RWPE2 (cell line): ENCODE data around the gene CHCHD10.

ENCODE experiments used
- ATAC-seq: fragments of 200-7000 bp; cut with Tn5 transposase; 3 replicates; pipeline ENCODE4 v1.9.1; 2021; ENCODE audit warnings: low read depth
- DNase-seq: peaks from one replicate; pipeline ENCODE4 v3.0.0-alpha.2; 2020; ENCODE audit warnings: low spot score
- H3K27ac ChIP-seq: fragments of 450-650 bp; 2 replicates; pipeline ENCODE4 v1.5.1; 2017; ENCODE audit warnings: mild to moderate bottlenecking; ENCODE audit not compliant: poor library complexity, severe bottlenecking
- H3K27me3 ChIP-seq: fragments of 250-450 bp; sonication (Bioruptor Pico); 2 replicates; pipeline ENCODE4 v1.5.1; 2021; ENCODE audit warnings: mild to moderate bottlenecking, moderate library complexity; ENCODE audit not compliant: insufficient read depth, poor library complexity, severe bottlenecking
- H3K36me3 ChIP-seq: fragments of 250-450 bp; sonication (Bioruptor Pico); 2 replicates; pipeline ENCODE4 v1.5.1; 2020; ENCODE audit warnings: low read depth, mild to moderate bottlenecking, moderate library complexity
- H3K4me1 ChIP-seq: fragments of 250-450 bp; sonication (Bioruptor Pico); 2 replicates; pipeline ENCODE4 v1.5.1; 2021; ENCODE audit warnings: mild to moderate bottlenecking, moderate library complexity; ENCODE audit not compliant: insufficient read depth, poor library complexity, severe bottlenecking
- H3K4me3 ChIP-seq: fragments of 250-450 bp; sonication (Bioruptor Pico); 2 replicates; pipeline ENCODE4 v1.5.1; 2021; ENCODE audit warnings: mild to moderate bottlenecking, moderate library complexity; ENCODE audit not compliant: severe bottlenecking
- H3K9me3 ChIP-seq: fragments of 250-450 bp; sonication (Bioruptor Pico); 2 replicates; pipeline ENCODE4 v1.5.1; 2021; ENCODE audit warnings: mild to moderate bottlenecking, moderate library complexity; ENCODE audit not compliant: severe bottlenecking
- TF ChIP-seq, protein P1 (sequence below): fragments of 450-650 bp; IDR thresholded peaks from one replicate; pipeline ENCODE4 v1.5.1; 2017; ENCODE audit warnings: mild to moderate bottlenecking, moderate library complexity; ENCODE audit not compliant: poor library complexity, severe bottlenecking

The CHCHD10 gene

DNA sequence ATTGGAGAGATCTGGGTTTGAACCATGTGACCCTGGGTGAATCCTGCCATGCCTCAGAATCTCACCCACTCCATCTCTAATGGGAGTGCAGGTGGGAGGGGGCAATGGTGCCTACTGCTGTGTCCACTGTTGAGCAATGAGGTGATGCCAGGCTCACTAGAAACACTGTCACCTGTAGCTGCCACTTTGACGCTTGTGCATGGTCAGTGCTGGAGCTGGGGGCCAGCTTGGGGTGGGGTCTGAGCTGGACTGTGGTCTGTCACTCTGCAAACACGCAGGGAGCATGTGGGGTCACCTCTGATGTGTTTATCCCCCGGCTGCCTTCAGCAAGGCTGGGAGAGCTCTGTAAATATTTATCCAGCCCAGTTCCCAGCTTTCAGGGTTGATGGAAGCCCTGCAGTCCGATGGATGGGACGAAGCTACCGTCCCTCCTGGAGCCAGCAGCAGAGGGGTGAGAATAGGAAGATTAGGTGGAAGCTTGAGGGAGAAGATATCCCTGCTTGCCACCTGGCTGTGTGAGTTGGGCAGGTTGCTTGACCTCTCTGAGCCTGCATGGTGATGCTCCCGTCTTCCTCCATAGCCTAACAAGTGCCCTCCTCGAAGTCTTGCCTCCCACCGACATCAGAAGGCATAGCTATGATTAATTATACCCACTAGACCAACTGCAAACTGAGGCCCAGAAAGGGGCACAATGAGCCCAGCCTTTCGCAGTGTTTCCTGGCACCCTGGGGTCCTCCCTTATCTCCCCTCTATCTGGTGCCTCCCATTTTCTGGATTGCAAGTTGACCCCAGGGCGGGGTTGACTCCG, 6.5 kb upstream of the CHCHD10 start:
- TF ChIP-seq, protein P1, sequence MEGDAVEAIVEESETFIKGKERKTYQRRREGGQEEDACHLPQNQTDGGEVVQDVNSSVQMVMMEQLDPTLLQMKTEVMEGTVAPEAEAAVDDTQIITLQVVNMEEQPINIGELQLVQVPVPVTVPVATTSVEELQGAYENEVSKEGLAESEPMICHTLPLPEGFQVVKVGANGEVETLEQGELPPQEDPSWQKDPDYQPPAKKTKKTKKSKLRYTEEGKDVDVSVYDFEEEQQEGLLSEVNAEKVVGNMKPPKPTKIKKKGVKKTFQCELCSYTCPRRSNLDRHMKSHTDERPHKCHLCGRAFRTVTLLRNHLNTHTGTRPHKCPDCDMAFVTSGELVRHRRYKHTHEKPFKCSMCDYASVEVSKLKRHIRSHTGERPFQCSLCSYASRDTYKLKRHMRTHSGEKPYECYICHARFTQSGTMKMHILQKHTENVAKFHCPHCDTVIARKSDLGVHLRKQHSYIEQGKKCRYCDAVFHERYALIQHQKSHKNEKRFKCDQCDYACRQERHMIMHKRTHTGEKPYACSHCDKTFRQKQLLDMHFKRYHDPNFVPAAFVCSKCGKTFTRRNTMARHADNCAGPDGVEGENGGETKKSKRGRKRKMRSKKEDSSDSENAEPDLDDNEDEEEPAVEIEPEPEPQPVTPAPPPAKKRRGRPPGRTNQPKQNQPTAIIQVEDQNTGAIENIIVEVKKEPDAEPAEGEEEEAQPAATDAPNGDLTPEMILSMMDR, result no peak
- no peaks in the 10 kb centered on the region for H3K4me1 ChIP-seq
- no peaks in the 10 kb centered on the region for H3K36me3 ChIP-seq
- H3K4me3 ChIP-seq, result no peak overlapping the region
- H3K9me3 ChIP-seq, result no peaks in the 10 kb centered on the region
- no peaks in the 10 kb centered on the region for H3K27me3 ChIP-seq
- ATAC-seq, result no peak
- no peak for DNase-seq
- H3K27ac ChIP-seq, result no peak overlapping the region

DNA sequence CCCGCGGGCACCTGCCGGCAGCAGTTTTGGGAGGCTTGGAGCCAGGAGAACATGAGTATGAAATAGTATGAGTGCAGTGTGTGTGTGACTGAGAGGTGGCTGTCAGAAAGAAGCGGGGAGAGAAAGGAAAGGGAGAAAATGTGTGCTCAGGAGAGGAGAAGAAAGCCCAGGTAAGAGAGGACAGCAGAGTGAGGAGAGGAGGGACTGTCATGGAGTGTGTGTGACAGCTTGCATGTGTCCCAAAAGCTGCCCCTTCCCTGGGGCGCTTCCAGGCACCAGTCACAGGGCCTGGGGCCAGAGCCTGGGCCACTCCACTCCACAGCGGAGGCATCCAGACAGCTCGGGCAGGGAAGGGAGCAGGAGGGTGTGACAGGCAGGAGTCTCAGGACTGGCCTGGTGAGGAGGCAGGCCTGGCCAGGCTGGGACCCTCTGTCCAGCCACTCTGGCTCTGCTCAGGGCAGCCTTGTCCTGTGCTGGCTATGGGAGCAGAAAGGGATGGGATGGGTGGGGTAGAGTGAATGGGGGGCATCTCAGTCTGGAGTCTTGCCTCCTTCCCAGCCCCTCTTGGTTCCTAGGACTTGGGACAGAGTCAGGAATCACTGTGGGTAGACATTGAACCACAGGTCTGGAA, 5.8 kb upstream of the CHCHD10 start:
- ATAC-seq, result 0 out of 3 replicates have a peak, but pooled peaks have one; percentile 10
- H3K27me3 ChIP-seq, result no peaks in the 10 kb centered on the region
- no peak overlapping the region for H3K27ac ChIP-seq
- TF ChIP-seq, protein P1, result no peak
- H3K36me3 ChIP-seq, result no peaks in the 10 kb centered on the region
- no peak overlapping the region for H3K4me3 ChIP-seq
- no peaks in the 10 kb centered on the region for H3K9me3 ChIP-seq
- no peaks in the 10 kb centered on the region for H3K4me1 ChIP-seq
- DNase-seq, result no peak

DNA sequence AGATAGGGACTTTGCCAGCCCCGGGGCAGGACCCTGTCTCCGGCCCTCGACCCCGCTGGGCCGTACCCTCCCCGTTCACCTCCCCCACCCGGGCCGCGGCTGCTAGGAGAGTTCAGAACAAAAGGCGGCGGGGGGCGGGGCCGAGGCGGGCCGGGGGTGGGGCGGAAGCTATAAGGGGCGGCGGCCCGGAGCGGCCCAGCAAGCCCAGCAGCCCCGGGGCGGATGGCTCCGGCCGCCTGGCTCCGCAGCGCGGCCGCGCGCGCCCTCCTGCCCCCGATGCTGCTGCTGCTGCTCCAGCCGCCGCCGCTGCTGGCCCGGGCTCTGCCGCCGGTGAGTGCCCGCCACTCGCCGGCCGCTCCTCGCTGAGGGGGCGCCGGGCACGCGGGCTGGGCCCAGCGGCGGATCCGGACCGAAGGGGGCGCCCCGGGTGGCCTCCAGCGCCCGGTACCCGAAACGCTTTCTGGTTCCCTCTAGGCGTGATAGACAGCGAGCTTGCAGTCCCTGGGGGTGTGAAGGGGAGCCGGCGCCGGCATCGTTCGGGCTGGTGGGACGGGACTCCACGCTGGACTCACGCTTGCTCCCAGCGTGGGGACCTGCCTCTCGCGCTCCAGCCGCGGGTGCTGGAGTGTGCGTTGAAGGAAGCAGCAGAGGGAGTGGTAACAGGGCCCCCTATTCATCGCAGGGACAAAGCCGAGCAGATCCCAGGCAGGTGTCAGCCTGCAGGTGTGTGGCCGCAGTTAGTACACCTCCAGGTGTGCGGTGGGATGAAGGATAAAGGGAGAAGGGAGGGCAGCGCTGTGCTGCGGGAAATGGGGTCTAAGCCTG, 5.1 kb upstream of the CHCHD10 start, which contains the start of gene MMP11:
MMP11 (plus strand) TSS at position 201 of the 825 bp plus-strand sequence; CDS start at position 223, 22 bp downstream.
- DNase-seq (no peak), ATAC-seq (0 out of 3 replicates have a peak, but pooled peaks have one; percentile 14)
- TF ChIP-seq, protein P1, result peak; percentile 21
- Histone ChIP-seq H3K27me3 (no peaks in the 10 kb centered on the region), H3K36me3 (no peaks in the 10 kb centered on the region), H3K4me3 (peak within 1 kb of the TSS; percentile 37), H3K27ac (no peak within 1 kb of the TSS), H3K4me1 (no peaks in the 10 kb centered on the region), H3K9me3 (no peaks in the 10 kb centered on the region)

DNA sequence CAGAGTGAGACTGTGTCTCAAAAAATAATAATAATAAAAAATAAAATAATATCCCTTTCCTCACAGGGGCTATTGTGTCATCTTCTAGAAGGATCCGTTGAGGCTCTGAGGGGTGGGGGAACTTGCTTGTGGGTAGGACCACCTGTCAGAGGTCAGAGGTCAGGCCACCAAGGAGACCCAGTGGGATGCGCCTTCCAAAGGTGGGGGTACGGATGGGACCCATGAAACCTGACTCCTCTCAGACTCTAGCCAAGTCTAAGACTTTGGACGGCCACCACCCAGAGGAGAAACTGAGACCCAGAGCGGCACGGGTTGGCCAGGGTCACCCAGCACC, 4.5 kb upstream of the CHCHD10 start:
- no peaks in the 10 kb centered on the region for H3K9me3 ChIP-seq
- TF ChIP-seq, protein P1, result no peak
- H3K4me1 ChIP-seq, result no peaks in the 10 kb centered on the region
- DNase-seq (no peak), ATAC-seq (no peak)
- H3K36me3 ChIP-seq, result no peaks in the 10 kb centered on the region
- H3K27ac ChIP-seq, result no peak overlapping the region
- H3K27me3 ChIP-seq, result no peaks in the 10 kb centered on the region
- H3K4me3 ChIP-seq, result peak overlapping the region; percentile 37
